ENCODE data around the gene HDC. TPM values are rescaled to one million over a fixed set of nuclear protein-coding genes. Genes with fewer than 3 reads are reported as not detected.

The HDC gene
- total and polyA plus RNA-seq, 2 of the 13 experiments (the other 11 are each of a cell fraction or from before 2014, with no cell fraction given): not detected

DNA sequence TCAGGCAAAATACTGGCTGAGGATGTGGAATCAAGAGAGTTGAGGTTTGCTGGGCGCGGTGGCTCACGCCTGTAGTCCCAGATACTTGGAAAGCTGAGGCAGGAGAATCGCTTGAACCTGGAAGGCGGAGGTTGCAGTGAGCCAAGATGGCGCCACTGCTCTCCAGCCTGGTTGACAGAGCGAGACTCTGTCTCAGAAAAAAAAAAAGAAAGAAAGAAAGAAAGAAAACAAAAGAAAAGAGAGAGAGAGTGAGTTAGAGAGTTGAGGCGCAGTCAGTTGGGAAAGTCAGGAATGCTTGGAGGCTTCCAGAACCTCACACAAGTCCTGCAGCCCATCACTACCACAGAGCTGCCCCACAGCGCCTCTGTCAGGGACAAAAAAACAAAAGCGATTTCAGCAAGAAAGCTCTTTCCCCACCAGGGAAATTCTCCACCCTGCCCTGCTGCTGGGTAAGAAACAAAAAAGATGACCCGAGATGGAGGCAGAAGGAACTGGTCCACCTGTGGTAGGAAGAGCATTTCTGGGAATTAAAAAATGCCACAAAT lies 13.8 kb downstream of the HDC start (continued):
- TF ChIP-seq, protein P1, sequence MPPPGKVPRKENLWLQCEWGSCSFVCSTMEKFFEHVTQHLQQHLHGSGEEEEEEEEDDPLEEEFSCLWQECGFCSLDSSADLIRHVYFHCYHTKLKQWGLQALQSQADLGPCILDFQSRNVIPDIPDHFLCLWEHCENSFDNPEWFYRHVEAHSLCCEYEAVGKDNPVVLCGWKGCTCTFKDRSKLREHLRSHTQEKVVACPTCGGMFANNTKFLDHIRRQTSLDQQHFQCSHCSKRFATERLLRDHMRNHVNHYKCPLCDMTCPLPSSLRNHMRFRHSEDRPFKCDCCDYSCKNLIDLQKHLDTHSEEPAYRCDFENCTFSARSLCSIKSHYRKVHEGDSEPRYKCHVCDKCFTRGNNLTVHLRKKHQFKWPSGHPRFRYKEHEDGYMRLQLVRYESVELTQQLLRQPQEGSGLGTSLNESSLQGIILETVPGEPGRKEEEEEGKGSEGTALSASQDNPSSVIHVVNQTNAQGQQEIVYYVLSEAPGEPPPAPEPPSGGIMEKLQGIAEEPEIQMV (CRISPR knock-in tag; IDR thresholded peaks at IDR 0.05; ENCODE audit: low read depth): no peak
- TF ChIP-seq, protein P2, sequence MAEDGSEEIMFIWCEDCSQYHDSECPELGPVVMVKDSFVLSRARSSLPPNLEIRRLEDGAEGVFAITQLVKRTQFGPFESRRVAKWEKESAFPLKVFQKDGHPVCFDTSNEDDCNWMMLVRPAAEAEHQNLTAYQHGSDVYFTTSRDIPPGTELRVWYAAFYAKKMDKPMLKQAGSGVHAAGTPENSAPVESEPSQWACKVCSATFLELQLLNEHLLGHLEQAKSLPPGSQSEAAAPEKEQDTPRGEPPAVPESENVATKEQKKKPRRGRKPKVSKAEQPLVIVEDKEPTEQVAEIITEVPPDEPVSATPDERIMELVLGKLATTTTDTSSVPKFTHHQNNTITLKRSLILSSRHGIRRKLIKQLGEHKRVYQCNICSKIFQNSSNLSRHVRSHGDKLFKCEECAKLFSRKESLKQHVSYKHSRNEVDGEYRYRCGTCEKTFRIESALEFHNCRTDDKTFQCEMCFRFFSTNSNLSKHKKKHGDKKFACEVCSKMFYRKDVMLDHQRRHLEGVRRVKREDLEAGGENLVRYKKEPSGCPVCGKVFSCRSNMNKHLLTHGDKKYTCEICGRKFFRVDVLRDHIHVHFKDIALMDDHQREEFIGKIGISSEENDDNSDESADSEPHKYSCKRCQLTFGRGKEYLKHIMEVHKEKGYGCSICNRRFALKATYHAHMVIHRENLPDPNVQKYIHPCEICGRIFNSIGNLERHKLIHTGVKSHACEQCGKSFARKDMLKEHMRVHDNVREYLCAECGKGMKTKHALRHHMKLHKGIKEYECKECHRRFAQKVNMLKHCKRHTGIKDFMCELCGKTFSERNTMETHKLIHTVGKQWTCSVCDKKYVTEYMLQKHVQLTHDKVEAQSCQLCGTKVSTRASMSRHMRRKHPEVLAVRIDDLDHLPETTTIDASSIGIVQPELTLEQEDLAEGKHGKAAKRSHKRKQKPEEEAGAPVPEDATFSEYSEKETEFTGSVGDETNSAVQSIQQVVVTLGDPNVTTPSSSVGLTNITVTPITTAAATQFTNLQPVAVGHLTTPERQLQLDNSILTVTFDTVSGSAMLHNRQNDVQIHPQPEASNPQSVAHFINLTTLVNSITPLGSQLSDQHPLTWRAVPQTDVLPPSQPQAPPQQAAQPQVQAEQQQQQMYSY (CRISPR knock-in tag; IDR thresholded peaks at IDR 0.05): no peak
- TF ChIP-seq NR2C2 (CRISPR knock-in tag; IDR thresholded peaks at IDR 0.05; ENCODE audit: borderline replicate concordance) (no peak), GTF3A (CRISPR knock-in tag; conservative IDR thresholded peaks at IDR 0.05) (no peak)

DNA sequence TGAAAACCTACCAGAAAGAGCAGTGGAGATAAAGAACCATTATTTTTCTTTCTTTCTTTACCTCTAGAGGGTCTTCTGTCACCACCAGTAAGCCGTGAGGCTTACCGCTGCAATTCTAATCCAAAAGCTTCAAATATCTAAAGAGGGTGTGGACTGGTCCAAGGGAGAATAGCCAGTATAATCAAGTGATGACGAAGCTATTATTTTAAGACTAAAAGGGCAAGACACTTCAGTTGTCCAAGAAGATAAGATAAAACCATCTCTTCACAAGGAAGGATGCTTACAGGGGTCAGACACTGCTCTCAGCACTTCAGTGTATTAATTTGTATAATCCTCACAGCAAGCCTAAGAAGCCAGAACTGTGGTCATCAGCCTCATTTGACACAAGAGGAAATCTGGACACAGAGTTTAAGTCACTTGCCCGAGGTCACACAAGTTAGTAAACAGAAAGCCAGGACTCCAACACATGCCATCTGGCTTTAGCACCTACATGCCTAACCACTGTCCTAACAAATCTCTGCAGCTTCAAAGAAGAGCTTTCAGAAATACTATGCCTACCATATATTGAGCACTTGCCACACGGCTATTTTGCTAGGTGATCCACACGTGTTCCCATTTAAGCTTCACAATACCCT lies 14.6 kb downstream of the HDC start:
- DNase-seq (ENCODE audit: low spot score): no peak
- no TSS peak for BruUV-seq (replicated peaks)
- Histone ChIP-seq H3K79me2 (ENCODE audit: insufficient read depth, low read length) (no peaks in the 10 kb centered on the region), H3K27me3 (ENCODE audit: control insufficient read depth in 1 of 2, insufficient read depth in 2 of 2, low read length in 2 of 2) (no peaks in the 10 kb centered on the region), H3K9me3 (ENCODE audit: low read length) (no peaks in the 10 kb centered on the region), H4K20me1 (ENCODE audit: insufficient read depth, low read length) (no peaks in the 10 kb centered on the region), H3K4me1 (ENCODE audit: insufficient read depth, low read length) (peaks cover 37% of the 10 kb centered on the region), H3K36me3 (replicated peaks in 1 of 2; ENCODE audit: control insufficient read depth in 1 of 2, insufficient read depth in 2 of 2, low read length in 2 of 2) (no peaks in the 10 kb centered on the region), H3K9ac (ENCODE audit: insufficient read depth, low read depth, low read length) (no peak overlapping the region), H3K4me3 (replicated peaks in 1 of 3; ENCODE audit: insufficient read depth in 1 of 3, low read depth in 2 of 3, low read length in 3 of 3) (no peak overlapping the region), H3K27ac (ENCODE audit: extremely low read length, insufficient read depth, low read length) (no peak overlapping the region), H3K4me2 (ENCODE audit: low read depth, low read length) (no peak overlapping the region), H2AFZ (ENCODE audit: low read length) (no peak overlapping the region)
- no peak for FAIRE-seq
- intact Hi-C loops (cut with micrococcal nuclease; ENCODE audit: unreplicated experiment): no loop called here
- ChIA-PET CTCF (ENCODE audit: low intra/inter-chr PET ratio, low total read pairs) (no interaction called here), POLR2A (no interaction called here)
- ATAC-seq: no peak
- in situ Hi-C loops (cut with HindIII; ENCODE audit: extremely low pct_ligation_motif_present, low pct_unique_long_range_greater_than_20kb): no loop called here
- 45% methylated on average over 6 of the region's 6 CpGs for WGBS (ENCODE audit: low lambda C conversion rate)
- TF ChIP-seq ZNF354B (CRISPR knock-in tag; IDR thresholded peaks at IDR 0.05): no peak
- TF ChIP-seq TOE1 (CRISPR knock-in tag; IDR thresholded peaks at IDR 0.05): no peak
- no peak for TF ChIP-seq GATAD1 (CRISPR knock-in tag; IDR thresholded peaks at IDR 0.05)
- TF ChIP-seq, protein P3, sequence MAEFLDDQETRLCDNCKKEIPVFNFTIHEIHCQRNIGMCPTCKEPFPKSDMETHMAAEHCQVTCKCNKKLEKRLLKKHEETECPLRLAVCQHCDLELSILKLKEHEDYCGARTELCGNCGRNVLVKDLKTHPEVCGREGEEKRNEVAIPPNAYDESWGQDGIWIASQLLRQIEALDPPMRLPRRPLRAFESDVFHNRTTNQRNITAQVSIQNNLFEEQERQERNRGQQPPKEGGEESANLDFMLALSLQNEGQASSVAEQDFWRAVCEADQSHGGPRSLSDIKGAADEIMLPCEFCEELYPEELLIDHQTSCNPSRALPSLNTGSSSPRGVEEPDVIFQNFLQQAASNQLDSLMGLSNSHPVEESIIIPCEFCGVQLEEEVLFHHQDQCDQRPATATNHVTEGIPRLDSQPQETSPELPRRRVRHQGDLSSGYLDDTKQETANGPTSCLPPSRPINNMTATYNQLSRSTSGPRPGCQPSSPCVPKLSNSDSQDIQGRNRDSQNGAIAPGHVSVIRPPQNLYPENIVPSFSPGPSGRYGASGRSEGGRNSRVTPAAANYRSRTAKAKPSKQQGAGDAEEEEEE (CRISPR knock-in tag; IDR thresholded peaks at IDR 0.05; ENCODE audit: borderline replicate concordance): no peak
- TF ChIP-seq, protein P4, sequence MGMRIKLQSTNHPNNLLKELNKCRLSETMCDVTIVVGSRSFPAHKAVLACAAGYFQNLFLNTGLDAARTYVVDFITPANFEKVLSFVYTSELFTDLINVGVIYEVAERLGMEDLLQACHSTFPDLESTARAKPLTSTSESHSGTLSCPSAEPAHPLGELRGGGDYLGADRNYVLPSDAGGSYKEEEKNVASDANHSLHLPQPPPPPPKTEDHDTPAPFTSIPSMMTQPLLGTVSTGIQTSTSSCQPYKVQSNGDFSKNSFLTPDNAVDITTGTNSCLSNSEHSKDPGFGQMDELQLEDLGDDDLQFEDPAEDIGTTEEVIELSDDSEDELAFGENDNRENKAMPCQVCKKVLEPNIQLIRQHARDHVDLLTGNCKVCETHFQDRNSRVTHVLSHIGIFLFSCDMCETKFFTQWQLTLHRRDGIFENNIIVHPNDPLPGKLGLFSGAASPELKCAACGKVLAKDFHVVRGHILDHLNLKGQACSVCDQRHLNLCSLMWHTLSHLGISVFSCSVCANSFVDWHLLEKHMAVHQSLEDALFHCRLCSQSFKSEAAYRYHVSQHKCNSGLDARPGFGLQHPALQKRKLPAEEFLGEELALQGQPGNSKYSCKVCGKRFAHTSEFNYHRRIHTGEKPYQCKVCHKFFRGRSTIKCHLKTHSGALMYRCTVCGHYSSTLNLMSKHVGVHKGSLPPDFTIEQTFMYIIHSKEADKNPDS (CRISPR knock-in tag; IDR thresholded peaks at IDR 0.05): no peak
- TF ChIP-seq ZNF720 (CRISPR knock-in tag; IDR thresholded peaks at IDR 0.05): no peak
- TF ChIP-seq, protein P5, sequence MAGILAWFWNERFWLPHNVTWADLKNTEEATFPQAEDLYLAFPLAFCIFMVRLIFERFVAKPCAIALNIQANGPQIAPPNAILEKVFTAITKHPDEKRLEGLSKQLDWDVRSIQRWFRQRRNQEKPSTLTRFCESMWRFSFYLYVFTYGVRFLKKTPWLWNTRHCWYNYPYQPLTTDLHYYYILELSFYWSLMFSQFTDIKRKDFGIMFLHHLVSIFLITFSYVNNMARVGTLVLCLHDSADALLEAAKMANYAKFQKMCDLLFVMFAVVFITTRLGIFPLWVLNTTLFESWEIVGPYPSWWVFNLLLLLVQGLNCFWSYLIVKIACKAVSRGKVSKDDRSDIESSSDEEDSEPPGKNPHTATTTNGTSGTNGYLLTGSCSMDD (CRISPR knock-in tag; IDR thresholded peaks at IDR 0.05): no peak
